IPS-11a (cell line): ENCODE data around the gene KCNE3.
A peak's percentile ranks its signal among the peaks of the same experiment; 100 is the strongest.

Experiments
- H3K4me3 ChIP-seq: one replicate; pipeline ENCODE4 v1.5.1; 2013; ENCODE audit warnings: low read depth, low read length, control low read depth

KCNE3 gene, protein sequence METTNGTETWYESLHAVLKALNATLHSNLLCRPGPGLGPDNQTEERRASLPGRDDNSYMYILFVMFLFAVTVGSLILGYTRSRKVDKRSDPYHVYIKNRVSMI

DNA sequence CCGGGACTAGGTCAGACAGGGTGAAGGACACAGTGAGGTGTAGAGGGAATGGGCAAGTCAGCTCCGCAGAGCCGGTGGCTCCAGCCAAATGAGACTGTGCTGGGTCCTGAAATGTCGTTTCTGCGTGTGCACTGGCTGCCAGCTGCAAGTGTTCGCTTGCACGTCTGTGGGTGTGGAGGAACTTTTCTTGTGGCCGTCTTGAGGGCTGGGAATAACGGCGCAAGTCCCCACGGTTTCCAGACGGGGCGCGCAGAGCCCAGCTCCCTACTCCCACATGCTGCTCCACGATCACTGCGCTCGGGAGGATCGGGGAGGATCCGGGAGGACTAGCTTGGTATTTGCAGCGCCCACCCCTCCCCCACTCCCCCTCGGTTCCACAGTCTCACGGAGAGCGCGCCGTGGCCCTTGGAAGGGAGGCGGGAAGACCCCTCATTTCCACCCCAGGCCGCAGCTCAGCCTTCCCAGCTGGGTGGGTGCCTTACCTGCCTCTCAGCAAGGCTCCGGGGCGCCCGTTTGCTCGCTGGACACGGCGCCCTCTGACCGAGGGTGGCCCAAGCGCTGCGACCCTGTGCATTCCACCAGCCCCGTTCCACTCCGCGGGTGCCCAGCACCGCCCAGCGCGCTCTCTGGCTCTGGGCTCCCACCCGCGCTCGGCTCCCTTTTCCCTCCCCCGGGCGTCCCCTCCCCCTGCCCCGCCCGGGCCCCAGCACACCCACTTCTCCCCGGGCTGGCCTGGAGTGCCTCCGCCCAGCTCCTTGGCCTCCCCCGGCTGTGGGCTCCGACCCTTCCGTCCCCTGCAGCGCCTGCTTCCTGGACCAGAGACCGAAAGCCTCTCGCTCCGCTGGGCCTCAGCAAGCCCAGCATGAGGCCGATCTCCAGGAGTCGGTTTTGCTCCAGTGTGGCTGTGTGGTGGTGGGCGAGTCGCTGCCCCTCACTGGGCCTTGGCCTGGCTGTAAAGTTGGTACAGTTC is at the start of gene KCNE3:
Gene KCNE3 (minus strand): TSS at position 634 of the 970 bp plus-strand sequence. CDS start 9,986 bp downstream, outside the sequence.
- H3K4me3 ChIP-seq, result peak within 1 kb of the TSS; percentile 63

DNA sequence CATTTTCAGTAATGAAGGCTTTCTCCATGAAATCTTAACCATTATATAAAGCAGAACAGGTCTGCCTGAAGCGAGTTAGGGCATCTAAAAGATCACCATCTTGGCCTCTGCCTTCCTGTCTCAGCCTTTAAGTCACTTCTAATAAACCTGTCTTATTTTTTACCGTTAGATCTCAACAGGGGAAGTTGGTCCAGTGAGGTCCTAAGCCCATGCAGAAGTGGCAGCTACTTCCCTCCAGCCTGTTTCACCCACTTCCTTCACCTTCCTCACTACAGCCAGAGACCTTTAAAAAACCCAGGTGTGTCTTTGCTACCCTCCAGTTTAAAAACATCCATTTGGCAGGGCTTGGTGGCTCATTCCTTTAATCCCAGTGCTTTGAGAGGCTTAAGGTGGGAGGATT is 40.2 kb upstream of the KCNE3 start:
- no peak overlapping the region for H3K4me3 ChIP-seq

DNA sequence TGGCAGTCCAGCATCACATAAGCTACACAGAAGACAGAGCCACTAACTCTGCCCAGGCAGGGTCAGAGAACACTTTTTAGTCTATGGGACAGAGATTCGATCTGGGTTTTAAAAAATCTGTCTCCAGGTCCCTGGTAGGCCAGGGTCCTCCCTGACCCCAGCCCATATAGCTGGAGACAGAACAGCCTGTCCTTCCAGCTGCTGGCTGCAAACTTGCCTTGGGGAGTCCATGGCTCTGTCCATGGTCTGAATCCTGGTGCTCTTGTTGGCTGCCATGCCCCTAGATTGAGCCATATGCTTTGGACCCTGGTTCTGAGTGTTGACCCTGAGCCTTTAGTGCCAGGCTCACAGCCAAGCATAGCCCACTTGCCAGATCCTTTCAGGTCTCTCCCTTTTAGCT is 39.5 kb upstream of the KCNE3 start:
- H3K4me3 ChIP-seq, result no peak overlapping the region

GRCh38 chr11:74505911-74506310 is 38.6 kb upstream of the KCNE3 start:
- H3K4me3 ChIP-seq, result no peak overlapping the region

GRCh38 chr11:74504100-74504691 is 36.8 kb upstream of the KCNE3 start:
- H3K4me3 ChIP-seq, result no peak overlapping the region

- H3K4me3 ChIP-seq, result no peak overlapping the region
These were observed 27.6 kb upstream of the KCNE3 start for GRCh38 chr11:74494916-74495315.

GRCh38 chr11:74493791-74494630 is 26.7 kb upstream of the KCNE3 start:
- peak overlapping the region; percentile 80 for H3K4me3 ChIP-seq

GRCh38 chr11:74492974-74493790 is 25.8 kb upstream of the KCNE3 start, which contains the start of gene LIPT2:
Gene LIPT2 (minus strand): TSS chr11:74493724. CDS start chr11:74493703, 21 bp downstream.
- peak within 1 kb of the TSS; percentile 80 for H3K4me3 ChIP-seq

- no peak overlapping the region for H3K4me3 ChIP-seq
These were observed 24.7 kb upstream of the KCNE3 start for GRCh38 chr11:74492084-74492483.

GRCh38 chr11:74490941-74491340 is 23.6 kb upstream of the KCNE3 start:
- H3K4me3 ChIP-seq, result no peak overlapping the region

DNA sequence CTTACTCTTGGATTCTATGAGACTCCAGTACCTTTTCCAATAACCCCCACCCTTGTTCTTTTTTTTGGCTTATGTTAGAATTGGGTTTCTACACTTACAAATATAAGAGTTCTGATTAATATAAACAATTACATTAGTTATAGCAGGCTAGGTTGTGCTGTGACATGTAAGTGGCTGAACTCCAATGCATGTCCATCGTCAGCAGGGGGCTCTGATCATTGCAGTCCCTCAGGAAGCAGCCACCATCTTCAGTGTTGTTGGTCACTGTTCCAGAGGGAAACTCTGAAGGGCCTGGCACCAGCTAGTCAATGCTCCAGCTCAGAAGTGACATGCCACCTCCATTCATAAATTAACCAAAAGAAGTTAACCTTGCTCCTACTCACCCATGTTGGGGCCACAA is 20.5 kb upstream of the KCNE3 start:
- H3K4me3 ChIP-seq, result no peak overlapping the region

DNA sequence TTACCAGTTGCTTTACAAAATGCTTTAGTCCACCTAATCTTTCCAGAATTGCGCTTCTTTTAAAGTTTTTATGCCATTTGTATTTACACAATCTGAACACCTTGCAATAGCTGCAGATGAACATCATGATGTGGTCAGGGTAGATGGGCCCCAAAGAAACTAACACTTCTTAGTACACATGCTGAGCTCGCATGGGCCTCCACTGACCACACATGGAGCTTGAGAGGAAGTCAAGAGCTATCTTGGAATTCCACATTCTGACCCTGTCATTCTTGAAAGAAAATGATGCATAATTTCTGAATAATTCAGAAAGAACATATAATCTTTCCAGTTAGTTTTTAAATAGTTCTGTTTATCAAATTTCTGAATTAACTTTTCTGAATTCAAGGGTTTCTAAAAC is 18.5 kb upstream of the KCNE3 start:
- no peak overlapping the region for H3K4me3 ChIP-seq

DNA sequence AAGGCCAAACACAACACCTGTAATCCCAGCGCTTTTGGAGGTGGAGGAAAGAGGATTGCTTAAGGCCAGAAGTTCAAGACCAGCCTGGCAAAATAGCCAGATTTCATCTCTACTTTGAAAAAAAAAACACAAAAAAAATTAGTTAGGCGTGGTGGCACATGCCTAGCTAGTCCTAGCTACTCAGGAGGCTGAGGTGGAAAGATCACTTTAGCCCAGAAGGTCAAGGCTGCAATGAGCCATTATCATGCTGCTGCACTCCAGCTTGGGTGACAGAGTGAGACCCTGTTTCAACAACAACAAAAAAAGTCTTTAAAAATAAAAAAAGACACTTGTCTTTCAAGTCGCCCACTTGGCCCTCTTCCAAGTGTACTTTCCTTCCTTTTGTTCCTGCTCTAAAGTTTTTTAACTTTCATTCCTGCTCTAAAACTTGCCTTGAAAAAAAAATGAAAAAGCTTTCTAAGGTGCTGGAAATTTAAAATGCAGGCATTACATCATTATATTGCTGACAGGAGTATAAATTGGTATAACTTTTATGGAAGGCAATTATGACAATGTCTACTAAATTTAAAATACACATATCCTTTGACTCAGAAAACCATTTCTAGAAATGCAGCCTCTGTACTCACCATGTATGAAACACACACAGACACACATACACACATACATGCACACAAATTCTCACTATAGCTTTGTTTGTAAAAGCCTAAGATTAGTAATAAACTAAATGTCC is 13.5 kb upstream of the KCNE3 start:
- no peak overlapping the region for H3K4me3 ChIP-seq

DNA sequence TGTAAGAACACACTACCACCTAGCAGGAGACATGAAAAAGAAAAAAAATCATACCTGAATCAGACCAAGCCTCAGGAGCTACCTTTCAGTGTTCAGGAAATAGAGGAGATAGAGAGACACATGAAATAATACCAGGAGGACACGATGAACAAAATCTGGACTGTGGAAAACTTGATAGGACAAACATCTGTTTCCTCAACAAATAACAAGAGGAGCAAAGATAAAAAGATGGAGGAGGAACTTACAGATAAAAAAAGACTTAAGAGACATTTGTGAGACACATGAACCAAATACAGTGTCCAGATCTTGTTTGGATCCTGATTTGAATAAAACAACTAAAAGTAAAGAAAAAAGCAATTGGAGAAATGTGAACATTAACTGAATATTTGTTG is 12.4 kb upstream of the KCNE3 start:
- no peak overlapping the region for H3K4me3 ChIP-seq

DNA sequence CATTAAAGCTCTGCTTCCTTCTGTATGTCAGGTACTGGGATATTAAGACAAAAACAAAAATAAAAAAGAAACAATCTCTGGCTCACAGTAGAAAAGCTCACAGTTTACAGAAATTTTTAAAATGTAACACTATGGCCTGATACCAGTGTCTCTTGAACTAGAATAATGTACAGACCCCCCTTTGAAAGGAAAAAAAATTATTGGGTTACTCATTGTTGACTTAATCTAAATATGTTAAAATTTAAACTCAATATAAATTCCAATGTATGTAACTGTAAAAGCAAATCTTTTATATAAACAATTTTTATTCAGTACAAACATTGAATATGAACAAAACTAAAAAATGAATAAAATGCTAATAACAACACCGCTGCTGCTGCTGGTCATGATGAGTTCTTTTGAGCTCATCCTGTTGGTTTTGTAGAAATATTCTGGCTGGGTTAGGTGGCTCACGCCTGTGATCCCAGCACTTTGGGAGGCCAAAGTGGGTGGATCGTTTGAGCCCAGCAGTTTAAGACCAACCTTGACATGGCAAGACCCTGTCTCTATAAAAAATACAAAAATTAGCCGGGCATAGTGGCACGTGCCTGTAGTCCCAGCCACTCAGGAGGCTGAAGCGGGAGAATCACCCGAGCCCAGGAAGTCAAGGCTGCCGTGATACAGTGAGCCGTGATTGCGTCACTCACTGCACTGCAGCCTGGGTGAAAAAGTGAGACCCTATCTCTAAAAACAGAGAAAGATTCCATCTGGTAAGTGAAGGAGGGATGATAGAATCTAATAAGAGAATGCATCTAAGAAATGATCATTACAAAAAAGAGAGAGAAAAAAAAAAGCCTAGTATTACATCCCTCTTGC is 11.8 kb upstream of the KCNE3 start:
- no peak overlapping the region for H3K4me3 ChIP-seq

- H3K4me3 ChIP-seq, result no peak overlapping the region
These were observed 9.2 kb upstream of the KCNE3 start for GRCh38 chr11:74476536-74476935.

DNA sequence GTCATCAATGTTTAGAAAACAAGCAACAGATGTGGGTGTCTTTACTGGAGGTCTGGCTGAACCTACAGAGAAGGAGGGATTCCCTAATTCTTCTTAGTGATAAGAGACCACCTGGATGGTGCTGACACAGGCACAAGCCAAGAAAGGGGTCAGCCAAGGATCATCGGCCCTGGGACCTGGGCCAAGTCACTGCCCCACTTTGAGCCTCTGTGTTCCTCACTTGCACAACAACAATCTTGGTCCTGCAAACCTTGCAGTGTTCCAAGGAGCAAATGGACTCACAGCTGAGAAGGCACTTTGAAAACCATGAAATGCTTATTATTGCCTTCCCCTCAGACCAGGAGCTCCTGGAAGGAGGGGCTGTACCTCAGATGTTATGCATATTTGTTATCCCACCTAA is 7.0 kb upstream of the KCNE3 start:
- H3K4me3 ChIP-seq, result no peak overlapping the region

- no peak overlapping the region for H3K4me3 ChIP-seq
These were observed 6.2 kb upstream of the KCNE3 start for GRCh38 chr11:74473382-74474173.
